Lower lobe of right lung (tissue), 2 donors: Measurements from ENCODE around the gene MCL1. TPM values are rescaled to one million over a fixed set of nuclear protein-coding genes. Genes with fewer than 3 reads are reported as not detected.
A peak's percentile ranks its signal among the peaks of the same experiment; 100 is the strongest.

Experiments
- ATAC-seq, 2 donors: fragments of 200-7000 bp; cut with Tn5 transposase; one replicate each; pipeline ENCODE4 v1.9.1; 2020 to 2022; ENCODE audit warnings: mild to moderate bottlenecking in 2 of 2, moderate library complexity in 2 of 2
- DNase-seq: peaks from one replicate; pipeline ENCODE4 v3.0.0-alpha.2; 2020
- H3K27ac ChIP-seq: fragments of 200-600 bp; one replicate; pipeline ENCODE4 v1.8.0; 2022
- H3K27me3 ChIP-seq: fragments of 200-600 bp; one replicate; pipeline ENCODE4 v1.8.0; 2022; ENCODE audit warnings: low read depth
- H3K36me3 ChIP-seq: fragments of 200-600 bp; one replicate; pipeline ENCODE4 v1.8.0; 2022; ENCODE audit warnings: mild to moderate bottlenecking
- H3K4me1 ChIP-seq: fragments of 200-600 bp; one replicate; pipeline ENCODE4 v1.8.0; 2022
- H3K4me3 ChIP-seq: fragments of 200-600 bp; one replicate; pipeline ENCODE4 v1.8.0; 2022; ENCODE audit warnings: mild to moderate bottlenecking
- H3K9me3 ChIP-seq: fragments of 200-600 bp; one replicate; pipeline ENCODE4 v1.8.0; 2022
- intact Hi-C: fragments of 100-400 bp; cut with DNase I; formaldehyde crosslinking; loops from one replicate; pipeline ENCODE4 v1.11.0; 2022
- total RNA-seq: library from RNA; stranded (reverse); fragmentation: NEBNext Ultra II Directional; extraction: Animal tissue kit (Norgen Biotek cat#: 25700); gene quantifications from one replicate; pipeline ENCODE4 v1.2.1, GENCODE V29; 2021
- TF ChIP-seq, protein P1 (sequence below): fragments of 200-600 bp; IDR thresholded peaks from one replicate; pipeline ENCODE4 v1.8.0; 2022; ENCODE audit warnings: antibody characterized with exemption, mild to moderate bottlenecking
- donor health status: DM: no; HTN: yes; CAD: no; lungs with severe emphysema.

MCL1 gene
- total RNA-seq, 1 donor from 2014 or later: 387 TPM

DNA sequence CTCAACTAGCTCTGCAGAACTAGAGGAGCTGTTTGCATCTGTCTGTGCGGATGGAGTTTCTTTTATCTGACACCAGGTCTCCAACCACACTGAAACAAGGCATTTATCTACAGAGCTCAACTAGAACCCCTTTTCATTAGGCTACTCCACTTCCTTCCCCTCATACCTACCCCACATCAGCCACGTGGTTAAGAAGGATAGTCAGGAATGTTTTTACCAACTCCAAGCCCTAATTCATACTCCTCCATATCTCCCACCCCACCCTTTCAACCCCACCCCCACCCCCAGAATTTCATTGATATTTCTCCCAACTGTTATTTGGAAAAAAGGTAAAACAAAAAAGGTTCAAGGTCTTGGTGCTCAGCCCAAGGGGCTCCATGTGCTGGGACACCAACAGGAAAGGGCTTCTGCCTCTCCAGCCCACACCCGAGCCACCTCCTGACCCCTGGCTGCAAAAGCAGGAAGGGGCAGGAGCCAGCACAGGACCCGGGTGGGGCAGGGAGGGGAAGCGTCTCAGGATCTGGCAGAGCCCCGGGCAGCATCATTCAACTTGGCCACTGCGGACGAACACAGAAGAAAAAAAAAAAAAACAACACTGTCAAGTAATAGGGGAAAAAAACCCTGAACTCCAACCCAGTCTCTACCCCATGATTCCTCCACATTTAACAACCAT, 43.0 kb upstream of the MCL1 start:
- H3K4me3 ChIP-seq: no peak overlapping the region
- peak; percentile 68 for DNase-seq
- H3K36me3 ChIP-seq: peaks cover 80% of the 10 kb centered on the region
- H3K27ac ChIP-seq: peak overlapping the region; percentile 64
- H3K4me1 ChIP-seq: peaks cover 48% of the 10 kb centered on the region
- no peaks in the 10 kb centered on the region for H3K27me3 ChIP-seq
- H3K9me3 ChIP-seq: no peaks in the 10 kb centered on the region
- TF ChIP-seq, protein P1, sequence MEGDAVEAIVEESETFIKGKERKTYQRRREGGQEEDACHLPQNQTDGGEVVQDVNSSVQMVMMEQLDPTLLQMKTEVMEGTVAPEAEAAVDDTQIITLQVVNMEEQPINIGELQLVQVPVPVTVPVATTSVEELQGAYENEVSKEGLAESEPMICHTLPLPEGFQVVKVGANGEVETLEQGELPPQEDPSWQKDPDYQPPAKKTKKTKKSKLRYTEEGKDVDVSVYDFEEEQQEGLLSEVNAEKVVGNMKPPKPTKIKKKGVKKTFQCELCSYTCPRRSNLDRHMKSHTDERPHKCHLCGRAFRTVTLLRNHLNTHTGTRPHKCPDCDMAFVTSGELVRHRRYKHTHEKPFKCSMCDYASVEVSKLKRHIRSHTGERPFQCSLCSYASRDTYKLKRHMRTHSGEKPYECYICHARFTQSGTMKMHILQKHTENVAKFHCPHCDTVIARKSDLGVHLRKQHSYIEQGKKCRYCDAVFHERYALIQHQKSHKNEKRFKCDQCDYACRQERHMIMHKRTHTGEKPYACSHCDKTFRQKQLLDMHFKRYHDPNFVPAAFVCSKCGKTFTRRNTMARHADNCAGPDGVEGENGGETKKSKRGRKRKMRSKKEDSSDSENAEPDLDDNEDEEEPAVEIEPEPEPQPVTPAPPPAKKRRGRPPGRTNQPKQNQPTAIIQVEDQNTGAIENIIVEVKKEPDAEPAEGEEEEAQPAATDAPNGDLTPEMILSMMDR: no peak
- peak in 1 of 2 donors; percentile 37 for ATAC-seq
- intact Hi-C loops: loop anchor here (10.0 kb wide), 1 partner anchor 48 kb away; the partner anchor contains the start of gene MCL1

DNA sequence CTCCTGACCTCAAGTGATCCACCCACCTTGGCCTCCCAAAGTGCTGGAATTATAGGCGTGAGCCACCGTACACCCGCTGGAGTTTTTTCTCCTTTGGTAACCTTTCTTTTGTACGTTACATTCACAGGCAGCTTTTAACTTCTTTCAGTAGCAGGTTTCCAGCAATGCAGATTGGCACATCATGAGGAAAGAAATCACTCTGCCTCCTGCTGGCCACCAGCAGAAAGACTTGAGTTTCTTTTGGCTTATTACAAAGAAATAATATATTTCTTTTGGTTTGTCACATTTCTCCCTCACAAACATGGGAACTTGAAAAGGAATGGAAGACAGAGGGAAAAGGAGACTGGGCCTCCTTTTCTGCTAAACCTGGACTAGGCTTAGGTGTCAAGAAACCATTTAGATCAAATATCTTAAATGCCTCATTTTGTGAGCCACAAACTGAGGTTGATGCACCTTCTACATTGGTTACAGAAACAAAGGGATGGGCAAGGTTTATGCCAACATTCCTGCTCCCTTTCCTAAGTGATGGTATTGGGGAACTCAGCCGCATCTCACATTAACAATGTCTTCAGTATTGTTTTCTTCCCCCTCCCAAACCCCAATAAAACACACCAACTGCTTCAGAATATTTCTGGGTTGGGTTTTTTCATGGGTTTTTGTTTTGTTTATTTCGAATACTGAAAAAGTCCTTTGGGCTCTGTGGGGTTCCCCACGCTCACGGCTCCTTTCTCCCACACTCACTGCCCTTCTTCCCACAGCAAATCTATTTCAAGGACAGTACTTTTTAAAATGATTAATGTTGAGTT, 42.3 kb upstream of the MCL1 start:
- ATAC-seq (peak; percentile 41 to 49), DNase-seq (no peak)
- Histone ChIP-seq H3K27me3 (no peaks in the 10 kb centered on the region), H3K4me1 (peaks cover 48% of the 10 kb centered on the region), H3K4me3 (no peak overlapping the region), H3K27ac (peak overlapping the region; percentile 64), H3K9me3 (no peaks in the 10 kb centered on the region), H3K36me3 (peaks cover 77% of the 10 kb centered on the region)
- TF ChIP-seq, protein P1: peak; percentile 68
- intact Hi-C loops: loop anchor here (10.0 kb wide), 1 partner anchor 47 kb away; the partner anchor contains the start of gene MCL1

GRCh38 chr1:150620919-150621318, 41.5 kb upstream of the MCL1 start:
- DNase-seq (no peak), ATAC-seq (no peak)
- Histone ChIP-seq H3K9me3 (no peaks in the 10 kb centered on the region), H3K36me3 (peaks cover 74% of the 10 kb centered on the region), H3K27me3 (no peaks in the 10 kb centered on the region), H3K4me3 (no peak overlapping the region), H3K4me1 (peaks cover 48% of the 10 kb centered on the region), H3K27ac (peak overlapping the region; percentile 64)
- intact Hi-C loops: loop anchor here (10.0 kb wide), 1 partner anchor 46 kb away; the partner anchor contains the start of gene MCL1
- TF ChIP-seq, protein P1: no peak

- Histone ChIP-seq H3K36me3 (peaks cover 63% of the 10 kb centered on the region), H3K4me1 (peaks cover 56% of the 10 kb centered on the region), H3K4me3 (no peak overlapping the region), H3K27me3 (no peaks in the 10 kb centered on the region), H3K9me3 (no peaks in the 10 kb centered on the region), H3K27ac (peak overlapping the region; percentile 47)
- DNase-seq (no peak), ATAC-seq (peak; percentile 82 to 83)
- intact Hi-C loops: loop anchor here (10.0 kb wide), 1 partner anchor 45 kb away; the partner anchor contains the start of gene MCL1
- TF ChIP-seq, protein P1: peak; percentile 33
These were observed 40.4 kb upstream of the MCL1 start for GRCh38 chr1:150619576-150620509.
